HepG2 (cell line): ENCODE data around the gene POU6F1. TPM values are rescaled to one million over a fixed set of nuclear protein-coding genes. Genes with fewer than 3 reads are reported as not detected.

Experiments used
- AGO1 ChIP-seq: fragments of 200-400 bp; formaldehyde crosslinking; IDR thresholded peaks from 2 replicates; pipeline ENCODE4 v1.6.1; 2017; ENCODE audit warnings: mild to moderate bottlenecking, low read depth, low read length, moderate library complexity; ENCODE audit not compliant: poor library complexity, severe bottlenecking
- FIP1L1 ChIP-seq: fragments of 200-400 bp; formaldehyde crosslinking; IDR thresholded peaks from 2 replicates; pipeline ENCODE4 v1.6.1; 2018; ENCODE audit warnings: low read depth, mild to moderate bottlenecking, low read length, moderate library complexity, borderline replicate concordance; ENCODE audit not compliant: insufficient read depth
- FOXJ3 ChIP-seq: sonication (generic); formaldehyde crosslinking; IDR thresholded peaks from 2 replicates; pipeline ENCODE4 v1.4.0; 2020; ENCODE audit warnings: missing genetic modification reagents, mild to moderate bottlenecking, borderline replicate concordance
- HNRNPLL ChIP-seq: fragments of 200-400 bp; formaldehyde crosslinking; IDR thresholded peaks from 2 replicates; pipeline ENCODE4 v1.6.1; 2017; ENCODE audit warnings: mild to moderate bottlenecking, low read depth, low read length; ENCODE audit not compliant: poor library complexity, severe bottlenecking
- NPAS2 ChIP-seq: sonication (generic); formaldehyde crosslinking; IDR thresholded peaks from 2 replicates; pipeline ENCODE4 v1.8.0; 2022; ENCODE audit warnings: mild to moderate bottlenecking, missing genetic modification reagents, borderline replicate concordance
- SATB2 ChIP-seq: sonication (generic); formaldehyde crosslinking; IDR thresholded peaks from 2 replicates; pipeline ENCODE4 v1.5.0; 2020; ENCODE audit warnings: missing genetic modification reagents
- SIN3A ChIP-seq: IDR thresholded peaks from 2 replicates; pipeline ENCODE4 v1.6.1; 2011; ENCODE audit warnings: low read depth, mild to moderate bottlenecking, control low read depth, low read length, borderline replicate concordance
- SMYD3 ChIP-seq: sonication (generic); formaldehyde crosslinking; IDR thresholded peaks from 2 replicates; pipeline ENCODE4 v1.8.1; 2023; ENCODE audit warnings: mild to moderate bottlenecking, missing genetic modification reagents
- TBL1XR1 ChIP-seq: fragments of 150-350 bp; IDR thresholded peaks from 2 replicates; pipeline ENCODE4 v1.6.1; 2014; ENCODE audit warnings: borderline replicate concordance, low read length; ENCODE audit not compliant: partially characterized antibody
- YEATS2 ChIP-seq: sonication (generic); formaldehyde crosslinking; IDR thresholded peaks from 2 replicates; pipeline ENCODE4 v1.4.0; 2020; ENCODE audit warnings: missing genetic modification reagents, borderline replicate concordance
- ZMYM4 ChIP-seq: sonication (generic); formaldehyde crosslinking; IDR thresholded peaks from 2 replicates; pipeline ENCODE4 v1.8.1; 2023; ENCODE audit warnings: mild to moderate bottlenecking, missing genetic modification reagents
- ZNF224 ChIP-seq: sonication (generic); formaldehyde crosslinking; IDR thresholded peaks from 2 replicates; pipeline ENCODE4 v1.5.0; 2020; ENCODE audit warnings: mild to moderate bottlenecking, missing genetic modification reagents
- ZNF3 ChIP-seq: IDR thresholded peaks from 2 replicates; pipeline ENCODE4 v1.7.0; 2017; ENCODE audit warnings: inconsistent platforms
- ZNF333 ChIP-seq: sonication (generic); formaldehyde crosslinking; IDR thresholded peaks from 2 replicates; pipeline ENCODE4 v1.4.0; 2020; ENCODE audit warnings: mild to moderate bottlenecking, missing genetic modification reagents, borderline replicate concordance
- ZNF850 ChIP-seq: sonication (generic); formaldehyde crosslinking; conservative IDR thresholded peaks from 2 replicates; pipeline ENCODE4 v1.9.0; 2021; ENCODE audit warnings: mild to moderate bottlenecking, missing genetic modification reagents
- ZSCAN21 ChIP-seq: sonication (generic); formaldehyde crosslinking; IDR thresholded peaks from 2 replicates; pipeline ENCODE4 v1.8.0; 2022; ENCODE audit warnings: mild to moderate bottlenecking, missing genetic modification reagents, moderate library complexity, borderline replicate concordance
- polyA plus RNA-seq, 8 experiments: library from polyadenylated mRNA; depleted of rRNA in 3 of 8; stranded (reverse) in 7 of 8; unstranded in 1 of 8; fragments of >200 nt; fragmentation: Illumina TruSeq in 4 of 8; extraction: Trizol in 4 of 8; gene quantifications; 2 replicates each; pipeline versions ENCODE4 v1.2.1 to v1.2.3, GENCODE V29; 2011 to 2016; ENCODE audit warnings: low read depth in 4 of 8, missing spikeins in 1 of 8, mixed read lengths in 1 of 8; ENCODE audit not compliant: insufficient read depth in 1 of 8
- total RNA-seq, 5 experiments: library from RNA; depleted of rRNA; stranded (reverse); fragments of >200 nt; fragmentation: Illumina TruSeq; extraction: Trizol; gene quantifications; 2 replicates each; pipeline ENCODE4 v1.2.3, GENCODE V29; 2016; ENCODE audit warnings: low read depth in 1 of 5
- TF ChIP-seq, protein P1 (sequence below): sonication (generic); formaldehyde crosslinking; IDR thresholded peaks from 2 replicates; pipeline ENCODE4 v1.8.1; 2023; ENCODE audit warnings: mild to moderate bottlenecking, missing genetic modification reagents
- TF ChIP-seq, protein P2 (sequence below): sonication (generic); formaldehyde crosslinking; IDR thresholded peaks from 2 replicates; pipeline ENCODE4 v1.5.0; 2020; ENCODE audit warnings: mild to moderate bottlenecking, missing genetic modification reagents, borderline replicate concordance

POU6F1 gene
- total and polyA plus RNA-seq, 2 of the 13 experiments (the other 11 are each of a cell fraction or from before 2014, with no cell fraction given) = 0.48 to 0.51 TPM

DNA sequence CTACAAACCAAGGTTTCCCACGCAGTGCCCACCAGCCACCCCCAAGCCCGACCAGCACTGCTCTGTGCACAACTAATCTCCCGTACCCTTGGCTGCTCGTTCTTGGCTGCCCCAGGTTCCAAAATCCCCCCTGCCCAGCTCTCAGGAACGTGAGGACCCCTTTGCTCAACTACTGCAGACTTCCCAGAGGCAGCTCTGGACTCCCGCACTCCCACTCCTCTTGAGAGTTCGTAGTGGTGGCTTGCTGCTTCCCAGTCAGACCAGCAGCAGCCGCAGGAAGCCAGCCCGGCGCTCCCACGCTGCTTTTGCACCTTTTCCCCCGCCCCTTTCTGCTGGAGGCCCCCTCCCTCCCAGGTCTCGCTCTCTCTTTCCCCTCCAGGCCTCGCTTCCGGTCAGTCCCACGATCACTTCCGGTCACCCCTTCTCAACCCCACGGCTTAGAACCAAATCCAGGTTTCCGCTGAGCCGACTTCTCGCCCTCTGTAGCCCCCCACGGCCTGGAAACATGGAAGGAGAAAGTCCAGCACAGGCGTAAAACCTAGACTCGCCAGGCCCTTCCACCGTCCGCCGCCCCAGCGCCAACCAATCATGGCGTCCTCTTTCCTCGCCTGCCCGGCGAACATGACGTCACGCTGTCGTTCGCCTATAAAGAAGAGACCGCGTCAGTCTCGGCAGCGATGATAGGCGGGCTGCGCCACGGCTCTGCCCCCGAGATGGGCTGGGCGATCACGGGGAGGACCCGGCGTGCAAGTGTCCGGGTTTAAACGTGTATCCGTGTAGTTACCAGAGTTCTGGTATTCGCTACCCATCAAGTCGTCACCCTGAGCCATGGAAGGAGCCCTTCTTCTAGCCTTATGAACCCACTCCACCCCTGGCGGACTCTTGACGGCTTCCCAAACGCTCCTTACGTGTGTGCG is 45.1 kb downstream of the POU6F1 start, which contains the start of gene TFCP2 (continued):
- TF ChIP-seq, protein P1, sequence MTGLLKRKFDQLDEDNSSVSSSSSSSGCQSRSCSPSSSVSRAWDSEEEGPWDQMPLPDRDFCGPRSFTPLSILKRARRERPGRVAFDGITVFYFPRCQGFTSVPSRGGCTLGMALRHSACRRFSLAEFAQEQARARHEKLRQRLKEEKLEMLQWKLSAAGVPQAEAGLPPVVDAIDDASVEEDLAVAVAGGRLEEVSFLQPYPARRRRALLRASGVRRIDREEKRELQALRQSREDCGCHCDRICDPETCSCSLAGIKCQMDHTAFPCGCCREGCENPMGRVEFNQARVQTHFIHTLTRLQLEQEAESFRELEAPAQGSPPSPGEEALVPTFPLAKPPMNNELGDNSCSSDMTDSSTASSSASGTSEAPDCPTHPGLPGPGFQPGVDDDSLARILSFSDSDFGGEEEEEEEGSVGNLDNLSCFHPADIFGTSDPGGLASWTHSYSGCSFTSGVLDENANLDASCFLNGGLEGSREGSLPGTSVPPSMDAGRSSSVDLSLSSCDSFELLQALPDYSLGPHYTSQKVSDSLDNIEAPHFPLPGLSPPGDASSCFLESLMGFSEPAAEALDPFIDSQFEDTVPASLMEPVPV (CRISPR knock-in tag) = no peak; the same call in 1 of the 2 replicates
- TF ChIP-seq ZNF3 (CRISPR knock-in tag) (no peak), SMYD3 (CRISPR knock-in tag) (no peak), ZMYM4 (peak; percentile 88), TBL1XR1 (peak; percentile 60), NPAS2 (CRISPR knock-in tag) (no peak), FIP1L1 (no peak), AGO1 (no peak), ZNF850 (CRISPR knock-in tag) (no peak), SATB2 (CRISPR knock-in tag) (no peak), SIN3A (peak; percentile 91; the same call in 1 of the 2 replicates), ZNF224 (CRISPR knock-in tag) (0 out of 2 replicates have a peak, but pooled peaks have one; percentile 32), ZSCAN21 (CRISPR knock-in tag) (no peak), HNRNPLL (peak; percentile 79), YEATS2 (CRISPR knock-in tag) (peak; percentile 64; the same call in 1 of the 2 replicates), FOXJ3 (no peak), ZNF333 (CRISPR knock-in tag) (no peak; the same call in 1 of the 2 replicates)
- TF ChIP-seq, protein P2, sequence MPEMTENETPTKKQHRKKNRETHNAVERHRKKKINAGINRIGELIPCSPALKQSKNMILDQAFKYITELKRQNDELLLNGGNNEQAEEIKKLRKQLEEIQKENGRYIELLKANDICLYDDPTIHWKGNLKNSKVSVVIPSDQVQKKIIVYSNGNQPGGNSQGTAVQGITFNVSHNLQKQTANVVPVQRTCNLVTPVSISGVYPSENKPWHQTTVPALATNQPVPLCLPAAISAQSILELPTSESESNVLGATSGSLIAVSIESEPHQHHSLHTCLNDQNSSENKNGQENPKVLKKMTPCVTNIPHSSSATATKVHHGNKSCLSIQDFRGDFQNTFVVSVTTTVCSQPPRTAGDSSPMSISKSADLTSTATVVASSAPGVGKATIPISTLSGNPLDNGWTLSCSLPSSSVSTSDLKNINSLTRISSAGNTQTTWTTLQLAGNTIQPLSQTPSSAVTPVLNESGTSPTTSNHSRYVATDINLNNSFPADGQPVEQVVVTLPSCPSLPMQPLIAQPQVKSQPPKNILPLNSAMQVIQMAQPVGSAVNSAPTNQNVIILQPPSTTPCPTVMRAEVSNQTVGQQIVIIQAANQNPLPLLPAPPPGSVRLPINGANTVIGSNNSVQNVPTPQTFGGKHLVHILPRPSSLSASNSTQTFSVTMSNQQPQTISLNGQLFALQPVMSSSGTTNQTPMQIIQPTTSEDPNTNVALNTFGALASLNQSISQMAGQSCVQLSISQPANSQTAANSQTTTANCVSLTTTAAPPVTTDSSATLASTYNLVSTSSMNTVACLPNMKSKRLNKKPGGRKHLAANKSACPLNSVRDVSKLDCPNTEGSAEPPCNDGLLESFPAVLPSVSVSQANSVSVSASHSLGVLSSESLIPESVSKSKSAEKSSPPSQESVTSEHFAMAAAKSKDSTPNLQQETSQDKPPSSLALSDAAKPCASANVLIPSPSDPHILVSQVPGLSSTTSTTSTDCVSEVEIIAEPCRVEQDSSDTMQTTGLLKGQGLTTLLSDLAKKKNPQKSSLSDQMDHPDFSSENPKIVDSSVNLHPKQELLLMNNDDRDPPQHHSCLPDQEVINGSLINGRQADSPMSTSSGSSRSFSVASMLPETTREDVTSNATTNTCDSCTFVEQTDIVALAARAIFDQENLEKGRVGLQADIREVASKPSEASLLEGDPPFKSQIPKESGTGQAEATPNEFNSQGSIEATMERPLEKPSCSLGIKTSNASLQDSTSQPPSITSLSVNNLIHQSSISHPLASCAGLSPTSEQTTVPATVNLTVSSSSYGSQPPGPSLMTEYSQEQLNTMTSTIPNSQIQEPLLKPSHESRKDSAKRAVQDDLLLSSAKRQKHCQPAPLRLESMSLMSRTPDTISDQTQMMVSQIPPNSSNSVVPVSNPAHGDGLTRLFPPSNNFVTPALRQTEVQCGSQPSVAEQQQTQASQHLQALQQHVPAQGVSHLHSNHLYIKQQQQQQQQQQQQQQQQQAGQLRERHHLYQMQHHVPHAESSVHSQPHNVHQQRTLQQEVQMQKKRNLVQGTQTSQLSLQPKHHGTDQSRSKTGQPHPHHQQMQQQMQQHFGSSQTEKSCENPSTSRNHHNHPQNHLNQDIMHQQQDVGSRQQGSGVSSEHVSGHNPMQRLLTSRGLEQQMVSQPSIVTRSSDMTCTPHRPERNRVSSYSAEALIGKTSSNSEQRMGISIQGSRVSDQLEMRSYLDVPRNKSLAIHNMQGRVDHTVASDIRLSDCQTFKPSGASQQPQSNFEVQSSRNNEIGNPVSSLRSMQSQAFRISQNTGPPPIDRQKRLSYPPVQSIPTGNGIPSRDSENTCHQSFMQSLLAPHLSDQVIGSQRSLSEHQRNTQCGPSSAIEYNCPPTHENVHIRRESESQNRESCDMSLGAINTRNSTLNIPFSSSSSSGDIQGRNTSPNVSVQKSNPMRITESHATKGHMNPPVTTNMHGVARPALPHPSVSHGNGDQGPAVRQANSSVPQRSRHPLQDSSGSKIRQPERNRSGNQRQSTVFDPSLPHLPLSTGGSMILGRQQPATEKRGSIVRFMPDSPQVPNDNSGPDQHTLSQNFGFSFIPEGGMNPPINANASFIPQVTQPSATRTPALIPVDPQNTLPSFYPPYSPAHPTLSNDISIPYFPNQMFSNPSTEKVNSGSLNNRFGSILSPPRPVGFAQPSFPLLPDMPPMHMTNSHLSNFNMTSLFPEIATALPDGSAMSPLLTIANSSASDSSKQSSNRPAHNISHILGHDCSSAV (CRISPR knock-in tag) = peak; percentile 89; the same call in 1 of the 2 replicates
